ENCODE results near the gene CNTN2.

GRCh38 chr1:205008896-205009295, 34.1 kb upstream of the CNTN2 start:
- TF ChIP-seq POLR2A (IDR thresholded peaks at IDR 0.05; ENCODE audit: low read length) = no peak
- no peak for TF ChIP-seq GATA1 (IDR thresholded peaks at IDR 0.05; ENCODE audit: low read depth, low read length)

Measured in erythroblast (primary cell).